H1 (cell line): Measurements from ENCODE around the gene PRR35. TPM values are rescaled to one million over a fixed set of nuclear protein-coding genes. Genes with fewer than 3 reads are reported as not detected.
A peak's percentile ranks its signal among the peaks of the same experiment; 100 is the strongest.

ENCODE experiments used
- CTCF ChIA-PET: fragments of 300-600 bp; sonication (Branson Sonifier 250); formaldehyde crosslinking; loops from one replicate; lab custom pipeline; 2021; ENCODE audit not compliant: partially characterized antibody; lab: Charles Lee
- POLR2A ChIA-PET: fragments of 300-600 bp; sonication (Branson Sonifier 250); formaldehyde crosslinking; loops from one replicate; lab custom pipeline; 2021; ENCODE audit warnings: inconsistent platforms; ENCODE audit not compliant: partially characterized antibody; lab: Charles Lee
- DNase-seq, 2 experiments: peaks; one replicate each; pipeline versions ENCODE4 v3.0.0 to v3.0.0-alpha.2; 2010 to 2022; ENCODE audit warnings: low spot score in 2 of 2, low read depth in 1 of 2, mixed read lengths in 1 of 2
- FAIRE-seq: peaks from 2 replicates; lab custom pipeline; 2011; peaks lifted over from hg19 to GRCh38; lab: Jason Lieb, UNC
- H2AFZ ChIP-seq: 2 replicates; pipeline ENCODE4 v1.8.1; 2012; ENCODE audit warnings: low read length, inconsistent platforms
- H2AK5ac ChIP-seq: 2 replicates; pipeline ENCODE4 v1.6.1; 2013; ENCODE audit warnings: low read depth, low read length
- H2BK120ac ChIP-seq: replicated peaks from 2 replicates; pipeline ENCODE3; 2013; ENCODE audit warnings: low read depth, low read length, inconsistent platforms
- H2BK12ac ChIP-seq: 2 replicates; pipeline ENCODE4 v1.6.1; 2013; ENCODE audit warnings: low read depth, low read length
- H2BK15ac ChIP-seq: 2 replicates; pipeline ENCODE4 v1.6.1; 2013; ENCODE audit warnings: low read length
- H2BK20ac ChIP-seq: 2 replicates; pipeline ENCODE4 v1.6.1; 2013; ENCODE audit warnings: low read length
- H2BK5ac ChIP-seq: 2 replicates; pipeline ENCODE4 v1.6.1; 2013; ENCODE audit warnings: low read depth, low read length
- H3K14ac ChIP-seq: 2 replicates; pipeline ENCODE4 v1.6.1; 2013; ENCODE audit warnings: inconsistent platforms; ENCODE audit not compliant: insufficient read length
- H3K18ac ChIP-seq: 2 replicates; pipeline ENCODE4 v1.6.1; 2013; ENCODE audit warnings: low read length; ENCODE audit errors: extremely low read depth
- H3K23ac ChIP-seq: 2 replicates; pipeline ENCODE4 v1.6.1; 2013; ENCODE audit warnings: inconsistent platforms; ENCODE audit not compliant: insufficient read length
- H3K23me2 ChIP-seq: 2 replicates; pipeline ENCODE4 v1.6.1; 2013; ENCODE audit warnings: low read depth, low read length
- H3K27ac ChIP-seq: 2 replicates; pipeline ENCODE4 v1.6.1; 2011; ENCODE audit warnings: low read depth, low read length, inconsistent platforms
- H3K27me3 ChIP-seq, 4 experiments: replicated peaks in 1 of 4; 1 replicate in 1 of 4; 2 replicates in 3 of 4; pipeline versions ENCODE4 v1.6.1 to v1.8.1; 2011 to 2013; ENCODE audit warnings: low read length in 3 of 4, mild to moderate bottlenecking in 3 of 4, inconsistent platforms in 2 of 4, mixed read lengths in 2 of 4, moderate library complexity in 1 of 4; ENCODE audit not compliant: control insufficient read depth in 3 of 4, insufficient read depth in 3 of 4; ENCODE audit errors: extremely low read depth in 1 of 4
- H3K36me3 ChIP-seq, 4 experiments: 2 replicates each; pipeline versions ENCODE4 v1.6.1 to v1.8.1; 2011 to 2013; ENCODE audit warnings: mild to moderate bottlenecking in 4 of 4, low read length in 3 of 4, moderate library complexity in 2 of 4, control low read depth in 1 of 4, inconsistent platforms in 1 of 4; ENCODE audit not compliant: insufficient read depth in 4 of 4, control insufficient read depth in 2 of 4
- H3K4ac ChIP-seq: replicated peaks from 2 replicates; pipeline ENCODE3; 2013; ENCODE audit warnings: low read length, low read depth, mixed read lengths, inconsistent platforms; ENCODE audit not compliant: insufficient read length
- H3K4me1 ChIP-seq, 4 experiments: replicated peaks in 1 of 4; 1 replicate in 1 of 4; 2 replicates in 3 of 4; pipeline versions ENCODE4 v1.6.1 to v1.8.1; 2011 to 2013; ENCODE audit warnings: low read length in 3 of 4, inconsistent platforms in 2 of 4, mixed read lengths in 1 of 4; ENCODE audit not compliant: insufficient read depth in 4 of 4, control insufficient read depth in 3 of 4
- H3K4me2 ChIP-seq, 2 experiments: 2 replicates each; pipeline versions ENCODE4 v1.6.1 to v1.8.1; 2011 to 2013; ENCODE audit warnings: low read depth in 2 of 2, low read length in 2 of 2, control low read depth in 1 of 2, inconsistent platforms in 1 of 2, mild to moderate bottlenecking in 1 of 2; ENCODE audit not compliant: insufficient read depth in 1 of 2
- H3K4me3 ChIP-seq, 4 experiments: fragments of 200-600, 300-600 bp in 1 of 4; sonication (generic), shearing (Covaris generic), sonication (Bioruptor Twin) in 1 of 4; 2 replicates each; pipeline versions ENCODE4 v1.5.1 to v1.8.1; 2011 to 2016; ENCODE audit warnings: low read length in 4 of 4, low read depth in 3 of 4, control low read depth in 2 of 4, inconsistent platforms in 2 of 4, mild to moderate bottlenecking in 2 of 4, mixed read lengths in 1 of 4, moderate library complexity in 1 of 4; ENCODE audit not compliant: insufficient read depth in 2 of 4; ENCODE audit errors: extremely low read depth in 1 of 4
- H3K56ac ChIP-seq: replicated peaks from 2 replicates; pipeline ENCODE3; 2013; ENCODE audit warnings: low read depth, mild to moderate bottlenecking, mixed read lengths, low read length, inconsistent platforms; ENCODE audit not compliant: insufficient read length
- H3K79me1 ChIP-seq: 2 replicates; pipeline ENCODE4 v1.6.1; 2013; ENCODE audit warnings: low read depth, low read length, control low read depth
- H3K79me2 ChIP-seq, 2 experiments: 2 replicates each; pipeline versions ENCODE4 v1.6.1 to v1.8.1; 2012 to 2013; ENCODE audit warnings: low read length in 2 of 2, mild to moderate bottlenecking in 2 of 2, inconsistent platforms in 1 of 2; ENCODE audit not compliant: insufficient read depth in 2 of 2, control insufficient read depth in 1 of 2
- H3K9ac ChIP-seq, 4 experiments: replicated peaks in 1 of 4; 1 replicate in 1 of 4; 2 replicates in 3 of 4; pipeline versions ENCODE4 v1.6.1 to v1.8.1; 2011 to 2013; ENCODE audit warnings: low read depth in 3 of 4, low read length in 3 of 4, control low read depth in 2 of 4, mild to moderate bottlenecking in 2 of 4, moderate library complexity in 2 of 4, inconsistent platforms in 1 of 4; ENCODE audit errors: extremely low read depth in 1 of 4
- H3K9me3 ChIP-seq, 2 experiments: 2 replicates each; pipeline versions ENCODE4 v1.6.1 to v1.8.1; 2012 to 2013; ENCODE audit warnings: mild to moderate bottlenecking in 2 of 2, moderate library complexity in 2 of 2, control low read depth in 1 of 2, inconsistent platforms in 1 of 2, low read depth in 1 of 2, low read length in 1 of 2, mixed read lengths in 1 of 2; ENCODE audit not compliant: insufficient read depth in 2 of 2
- H4K20me1 ChIP-seq, 2 experiments: replicated peaks in 1 of 2; 2 replicates each; pipeline versions ENCODE3 to v1.8.1; 2011 to 2013; ENCODE audit warnings: inconsistent platforms in 2 of 2, low read length in 2 of 2, mild to moderate bottlenecking in 1 of 2; ENCODE audit not compliant: insufficient read depth in 2 of 2, control insufficient read depth in 1 of 2
- H4K5ac ChIP-seq: 2 replicates; pipeline ENCODE4 v1.6.1; 2013; ENCODE audit warnings: low read length, low read depth, mixed read lengths, inconsistent platforms; ENCODE audit not compliant: insufficient read length
- H4K8ac ChIP-seq: 2 replicates; pipeline ENCODE4 v1.8.0; 2013; ENCODE audit warnings: mild to moderate bottlenecking, moderate library complexity, low read length, inconsistent platforms; ENCODE audit not compliant: insufficient read depth; ENCODE audit errors: extremely low read depth
- H4K91ac ChIP-seq: replicated peaks from 2 replicates; pipeline ENCODE3; 2013; ENCODE audit warnings: low read length, mixed read lengths, inconsistent platforms; ENCODE audit not compliant: insufficient read length
- BRCA1 ChIP-seq: IDR thresholded peaks from 2 replicates; pipeline ENCODE4 v1.6.1; 2012; ENCODE audit warnings: low read depth, low read length, improper control_type of control experiment
- CEBPB ChIP-seq: IDR thresholded peaks from 2 replicates; pipeline ENCODE4 v1.6.1; 2012; ENCODE audit warnings: low read depth, low read length
- HDAC2 ChIP-seq, 2 experiments: fragments of 300-600 bp in 1 of 2; sonication (generic) in 1 of 2; IDR thresholded peaks; 2 replicates each; pipeline ENCODE4 v1.6.1; 2011 to 2012; ENCODE audit warnings: low read depth in 2 of 2, low read length in 2 of 2, mild to moderate bottlenecking in 2 of 2, moderate library complexity in 2 of 2, borderline replicate concordance in 1 of 2, inconsistent platforms in 1 of 2
- KDM5A ChIP-seq: fragments of 200-600 bp; IDR thresholded peaks from 2 replicates; pipeline ENCODE4 v1.7.1; 2012; ENCODE audit warnings: mild to moderate bottlenecking, low read length, inconsistent platforms, mixed read lengths
- RXRA ChIP-seq: IDR thresholded peaks from 2 replicates; pipeline ENCODE4 v1.6.1; 2011; ENCODE audit warnings: low read depth, mild to moderate bottlenecking, low read length, moderate library complexity; ENCODE audit not compliant: insufficient read depth
- SIRT6 ChIP-seq: IDR thresholded peaks from one replicate; pipeline ENCODE4 v1.7.1; 2012; ENCODE audit warnings: low read length, inconsistent platforms
- SIX5 ChIP-seq: IDR thresholded peaks from 2 replicates; pipeline ENCODE4 v1.6.1; 2011; ENCODE audit warnings: mild to moderate bottlenecking, low read depth, low read length
- SP2 ChIP-seq: IDR thresholded peaks from 2 replicates; pipeline ENCODE4 v1.6.1; 2012; ENCODE audit warnings: mild to moderate bottlenecking, low read length, inconsistent platforms
- SP4 ChIP-seq: IDR thresholded peaks from 2 replicates; pipeline ENCODE4 v1.6.1; 2012; ENCODE audit warnings: low read length, inconsistent platforms
- SRF ChIP-seq: IDR thresholded peaks from 2 replicates; pipeline ENCODE4 v1.6.1; 2011; ENCODE audit warnings: mild to moderate bottlenecking, low read depth, low read length, moderate library complexity
- TEAD4 ChIP-seq: IDR thresholded peaks from 2 replicates; pipeline ENCODE4 v1.6.1; 2012; ENCODE audit warnings: low read depth, low read length, inconsistent platforms, mixed read lengths
- YY1 ChIP-seq: IDR thresholded peaks from 2 replicates; pipeline ENCODE4 v1.6.1; 2011; ENCODE audit warnings: low read depth, mild to moderate bottlenecking, low read length
- WGBS, 2 experiments: shearing (Covaris generic) in 1 of 2; methylation state at CpG; one replicate each; pipeline versions ENCODE4 v1.1.6 to v1.1.7; 2013 to 2015; ENCODE audit warnings: low lambda C conversion rate in 2 of 2, mixed read lengths in 2 of 2, inconsistent platforms in 1 of 2, low coverage in 1 of 2, missing lambda C conversion rate in 1 of 2; ENCODE audit not compliant: insufficient replicate concordance in 2 of 2, insufficient coverage in 1 of 2, insufficient read length in 1 of 2; ENCODE audit errors: extremely low coverage in 1 of 2, missing lambda C conversion rate in 1 of 2; 5-methylcytosine and 5-hydroxymethylcytosine counted together
- polyA plus RNA-seq, 7 experiments: library from polyadenylated mRNA; depleted of rRNA in 3 of 7; stranded (reverse) in 5 of 7; unstranded in 2 of 7; fragments of >200 nt in 5 of 7; fragments of 200-250 nt in 2 of 7; gene quantifications; 1 replicate in 5 of 7; 2 replicates in 1 of 7; 4 replicates in 1 of 7; pipeline versions ENCODE4 v1.2.1 to v1.2.3, GENCODE V29; 2011 to 2013; ENCODE audit warnings: missing spikeins in 2 of 7, mixed read lengths in 2 of 7
- total RNA-seq: library from RNA; stranded (reverse); fragmentation: NEBNext Ultra II Directional; extraction: Animal tissue kit (Norgen Biotek cat#: 25700); gene quantifications from 2 replicates; pipeline ENCODE4 v1.2.1, GENCODE V29; 2021

Gene PRR35
- total and polyA plus RNA-seq, 2 of the 8 experiments (the other 6 are each of a cell fraction or from before 2014, with no cell fraction given) = 0.38 to 0.50 TPM

DNA sequence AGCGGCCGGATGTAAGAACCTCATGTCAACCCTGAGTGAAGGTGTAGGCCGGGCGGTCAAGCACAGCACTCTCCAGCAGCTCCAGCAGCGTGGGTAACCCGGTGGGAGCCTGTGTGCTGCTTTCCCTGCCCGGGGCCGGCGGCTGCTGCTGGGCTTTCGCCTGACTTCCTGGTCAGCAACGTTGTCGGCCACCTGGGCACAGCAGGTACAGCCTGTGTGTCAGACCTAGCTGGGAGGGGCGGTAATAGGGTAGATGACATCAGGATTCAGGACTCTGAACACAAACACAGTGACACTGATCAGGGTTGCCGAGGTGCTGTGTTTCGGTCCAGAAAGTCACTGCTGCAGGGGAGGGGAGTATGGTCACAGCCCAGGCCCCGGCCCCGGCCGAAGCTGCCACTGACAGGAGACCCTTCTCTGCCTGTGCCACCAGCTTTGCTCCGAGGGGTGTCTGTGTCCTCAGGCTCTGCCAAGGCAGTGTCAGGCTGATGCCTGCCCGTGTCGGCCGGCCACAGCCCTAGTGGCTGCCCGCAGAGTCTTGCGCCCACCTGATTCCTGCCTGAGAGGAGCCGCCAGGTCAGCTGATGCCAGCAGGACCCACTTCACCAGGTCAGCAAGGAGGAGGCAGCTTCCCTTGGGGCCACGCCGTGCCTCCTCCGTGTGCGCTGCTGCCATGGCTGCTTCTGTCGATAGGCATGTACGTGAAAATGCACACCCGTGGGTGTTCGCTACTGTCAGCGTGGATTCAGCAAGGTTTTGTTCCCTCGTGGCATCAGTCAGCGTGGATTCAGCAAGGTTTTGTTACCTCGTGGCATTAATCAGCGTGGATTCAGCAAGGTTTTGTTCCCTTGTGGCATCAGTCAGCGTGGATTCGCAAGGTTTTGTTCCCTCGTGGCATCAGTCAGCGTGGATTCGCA is 38.9 kb downstream of the PRR35 start:
- peaks cover 0 to 4% of the 10 kb centered on the region in 2 experiments; a peak in 1 of 4 replicates for H3K9me3 ChIP-seq
- WGBS, 2 experiments = 95% methylated on average over 42 of the region's 43 CpGs; no CpG with 5 or more reads in 1 of the 2 experiments
- H2AK5ac ChIP-seq = no peak overlapping the region
- no peak overlapping the region for H4K91ac ChIP-seq
- no peak overlapping the region for H3K18ac ChIP-seq
- no peak overlapping the region for H3K4me3 ChIP-seq
- H3K36me3 ChIP-seq = peaks cover 0 to 3% (median under 1%) of the 10 kb centered on the region in 4 experiments; a peak in 2 of 8 replicates
- peaks cover 3 to 5% of the 10 kb centered on the region in 2 experiments; a peak in 2 of 4 replicates for H3K79me2 ChIP-seq
- no peak overlapping the region for H2BK15ac ChIP-seq
- CTCF ChIA-PET = interaction anchor here (0.8 to 3.8 kb wide), 12 partner anchors 11 to 191 kb away, joined by 3 to 35 read pairs (median 4); partner anchors contain the start of gene METTL26
- H3K27me3 ChIP-seq = peaks cover 0 to 3% (median under 1%) of the 10 kb centered on the region in 4 experiments; a peak in 3 of 7 replicates
- no peaks in the 10 kb centered on the region for H3K23me2 ChIP-seq
- no peak overlapping the region for H2AFZ ChIP-seq
- H3K4me2 ChIP-seq = no peak overlapping the region
- H4K20me1 ChIP-seq = peaks cover 10 to 13% of the 10 kb centered on the region in 2 experiments
- FAIRE-seq = no peak
- no peak overlapping the region for H2BK12ac ChIP-seq
- H3K9ac ChIP-seq = no peak overlapping the region
- no peak overlapping the region; the same call in 1 of the 2 replicates for H4K8ac ChIP-seq
- no peak overlapping the region for H3K27ac ChIP-seq
- H3K4ac ChIP-seq = no peak overlapping the region
- no peak overlapping the region for H2BK120ac ChIP-seq
- no peak overlapping the region for H3K56ac ChIP-seq
- no peak overlapping the region for H3K23ac ChIP-seq
- H4K5ac ChIP-seq = no peak overlapping the region
- POLR2A ChIA-PET = interaction anchor here (1.2 to 2.0 kb wide), 2 partner anchors 9 to 10 kb away, joined by 3 to 5 read pairs; partner anchors contain the start of gene RAB40C
- peaks cover 0 to 2% (median 0%) of the 10 kb centered on the region in 4 experiments; a peak in 1 of 7 replicates for H3K4me1 ChIP-seq
- H2BK20ac ChIP-seq = no peak overlapping the region
- H3K79me1 ChIP-seq = peaks cover 10% of the 10 kb centered on the region; the same call in 1 of the 2 replicates
- no peak overlapping the region for H3K14ac ChIP-seq
- 0 out of 2 replicates have a peak overlapping the region, but pooled peaks have one; percentile 5 for H2BK5ac ChIP-seq
- DNase-seq = no peak
- TF ChIP-seq RXRA (no peak), HDAC2 (IDR thresholded peaks at IDR 0.05; ENCODE audit: borderline replicate concordance in 1 of 2, low read depth in 2 of 2, low read length in 2 of 2) (no peak), SP4 (no peak), TEAD4 (no peak), SIX5 (no peak), YY1 (no peak), BRCA1 (no peak), SP2 (no peak), SRF (no peak), KDM5A (no peak), SIRT6 (no peak), CEBPB (no peak)
